Measurements from ENCODE around the gene TMTC2. TPM values are rescaled to one million over a fixed set of nuclear protein-coding genes. Genes with fewer than 3 reads are reported as not detected.

TMTC2 gene
- total RNA-seq, 6 experiments from 2014 or later = 0.75 to 3.2 (median 1.1) TPM

- Mint-ChIP-seq H3K4me1 (ENCODE audit: low read depth) (no peaks in the 10 kb centered on the region; the same call in 1 of the 2 replicates), H3K27me3 (ENCODE audit: insufficient read depth) (no peaks in the 10 kb centered on the region; the same call in 1 of the 2 replicates), H3K4me3 (no peak overlapping the region), H3K9me3 (peaks cover 43% of the 10 kb centered on the region), H3K36me3 (ENCODE audit: low read depth) (no peaks in the 10 kb centered on the region), H3K27ac (no peak overlapping the region)
- TF ChIP-seq CTCF (IDR thresholded peaks at IDR 0.05) = no peak
- DNase-seq = no peak
These were observed 131.7 kb downstream of the TMTC2 start for GRCh38 chr12:82818271-82819035.

GRCh38 chr12:82826505-82826904 is 139.8 kb downstream of the TMTC2 start:
- DNase-seq = no peak
- H3K27ac Mint-ChIP-seq = no peak overlapping the region
- H3K4me3 Mint-ChIP-seq = no peak overlapping the region
- TF ChIP-seq CTCF (IDR thresholded peaks at IDR 0.05) = no peak
- H3K9me3 Mint-ChIP-seq = peaks cover 57% of the 10 kb centered on the region
- no peaks in the 10 kb centered on the region for H3K36me3 Mint-ChIP-seq (ENCODE audit: low read depth)
- no peaks in the 10 kb centered on the region for H3K4me1 Mint-ChIP-seq (ENCODE audit: low read depth)
- H3K27me3 Mint-ChIP-seq (ENCODE audit: insufficient read depth) = no peaks in the 10 kb centered on the region

GRCh38 chr12:82832096-82832495 is 145.4 kb downstream of the TMTC2 start:
- Mint-ChIP-seq H3K4me1 (ENCODE audit: low read depth) (no peaks in the 10 kb centered on the region; the same call in 1 of the 2 replicates), H3K9me3 (peaks cover 32% of the 10 kb centered on the region), H3K36me3 (ENCODE audit: low read depth) (no peaks in the 10 kb centered on the region), H3K4me3 (no peak overlapping the region), H3K27ac (no peak overlapping the region), H3K27me3 (ENCODE audit: insufficient read depth) (no peaks in the 10 kb centered on the region)
- DNase-seq = no peak
- no peak for TF ChIP-seq CTCF (IDR thresholded peaks at IDR 0.05)

- no peaks in the 10 kb centered on the region for H3K36me3 Mint-ChIP-seq (ENCODE audit: low read depth)
- no peak for TF ChIP-seq CTCF (IDR thresholded peaks at IDR 0.05)
- no peak overlapping the region for H3K4me3 Mint-ChIP-seq
These were observed 146.3 kb downstream of the TMTC2 start for GRCh38 chr12:82832981-82833380.

GRCh38 chr12:82833481-82833880 is 146.8 kb downstream of the TMTC2 start:
- Mint-ChIP-seq H3K4me1 (ENCODE audit: low read depth) (no peaks in the 10 kb centered on the region; the same call in 1 of the 2 replicates), H3K36me3 (ENCODE audit: low read depth) (no peaks in the 10 kb centered on the region), H3K4me3 (no peak overlapping the region), H3K27me3 (ENCODE audit: insufficient read depth) (no peaks in the 10 kb centered on the region), H3K9me3 (peaks cover 30% of the 10 kb centered on the region), H3K27ac (no peak overlapping the region)
- no peak for TF ChIP-seq CTCF (IDR thresholded peaks at IDR 0.05)
- DNase-seq = no peak

More at GRCh38 chr12:82832981-82833380, 146.3 kb downstream of the TMTC2 start:
- DNase-seq = no peak
- Mint-ChIP-seq H3K27me3 (ENCODE audit: insufficient read depth) (no peaks in the 10 kb centered on the region), H3K9me3 (peaks cover 29% of the 10 kb centered on the region), H3K4me1 (ENCODE audit: low read depth) (no peaks in the 10 kb centered on the region; the same call in 1 of the 2 replicates), H3K27ac (no peak overlapping the region)
